Suppressor macrophage treated with lipopolysaccharide for 1 hour (primary cell): ENCODE measurements around the gene PAF1.

Experiments
- DNase-seq, 3 donors: peaks; one replicate each; pipeline ENCODE4 v3.0.0-alpha.2; 2020 to 2022

Gene PAF1

GRCh38 chr19:39351537-39352064 lies 39.3 kb downstream of the PAF1 start:
- DNase-seq = peak; percentile 51 to 60 (median 58)

GRCh38 chr19:39350156-39350555 lies 40.8 kb downstream of the PAF1 start:
- DNase-seq = peak in 1 of 3 donors; percentile 1

- DNase-seq = no peak
Measured at GRCh38 chr19:39349326-39349725, 41.6 kb downstream of the PAF1 start.

- peak in 1 of 3 donors; percentile 16 for DNase-seq
Measured at GRCh38 chr19:39347332-39348164, 43.4 kb downstream of the PAF1 start.

- DNase-seq = peak in 1 of 3 donors; percentile 8
Measured at GRCh38 chr19:39345956-39346355, 45.0 kb downstream of the PAF1 start.

GRCh38 chr19:39342647-39343305 lies 48.1 kb downstream of the PAF1 start:
- peak in 2 of 3 donors; percentile 23 to 41 for DNase-seq

GRCh38 chr19:39341719-39342604 lies 48.9 kb downstream of the PAF1 start, which contains the start of gene SAMD4B:
TSS of gene SAMD4B (plus strand) at chr19:39342421. CDS start at chr19:39356894, 14,473 bp downstream.
- DNase-seq = peak; percentile 99 to 100 (median 100)

- peak; percentile 38 to 55 (median 50) for DNase-seq
Measured at GRCh38 chr19:39341129-39341718, 49.7 kb downstream of the PAF1 start.

- DNase-seq = peak in 2 of 3 donors; percentile 48 to 56
Measured at GRCh38 chr19:39340156-39340555, 50.8 kb downstream of the PAF1 start.

- no peak for DNase-seq
Measured at GRCh38 chr19:39339674-39340073, 51.2 kb downstream of the PAF1 start.

GRCh38 chr19:39336483-39336882 lies 54.4 kb downstream of the PAF1 start:
- no peak for DNase-seq
